ENCODE data around the gene NTSR1. TPM values are rescaled to one million over a fixed set of nuclear protein-coding genes. Genes with fewer than 3 reads are reported as not detected.

NTSR1 gene
- total RNA-seq, 1 experiment from 2014 or later: 0.16 TPM

- no peaks in the 10 kb centered on the region for H3K9me3 ChIP-seq
- no peak overlapping the region for H3K4me3 ChIP-seq (ENCODE audit: low read depth, low read length)
- H3K4me3 Mint-ChIP-seq (ENCODE audit: unreplicated experiment): no peak overlapping the region
- no peaks in the 10 kb centered on the region for H3K27me3 Mint-ChIP-seq (ENCODE audit: insufficient read depth, unreplicated experiment)
- peaks cover 15% of the 10 kb centered on the region for H3K4me1 Mint-ChIP-seq (ENCODE audit: low read depth, unreplicated experiment)
- peaks cover 16% of the 10 kb centered on the region for H3K4me1 ChIP-seq
- TF ChIP-seq, protein P1, sequence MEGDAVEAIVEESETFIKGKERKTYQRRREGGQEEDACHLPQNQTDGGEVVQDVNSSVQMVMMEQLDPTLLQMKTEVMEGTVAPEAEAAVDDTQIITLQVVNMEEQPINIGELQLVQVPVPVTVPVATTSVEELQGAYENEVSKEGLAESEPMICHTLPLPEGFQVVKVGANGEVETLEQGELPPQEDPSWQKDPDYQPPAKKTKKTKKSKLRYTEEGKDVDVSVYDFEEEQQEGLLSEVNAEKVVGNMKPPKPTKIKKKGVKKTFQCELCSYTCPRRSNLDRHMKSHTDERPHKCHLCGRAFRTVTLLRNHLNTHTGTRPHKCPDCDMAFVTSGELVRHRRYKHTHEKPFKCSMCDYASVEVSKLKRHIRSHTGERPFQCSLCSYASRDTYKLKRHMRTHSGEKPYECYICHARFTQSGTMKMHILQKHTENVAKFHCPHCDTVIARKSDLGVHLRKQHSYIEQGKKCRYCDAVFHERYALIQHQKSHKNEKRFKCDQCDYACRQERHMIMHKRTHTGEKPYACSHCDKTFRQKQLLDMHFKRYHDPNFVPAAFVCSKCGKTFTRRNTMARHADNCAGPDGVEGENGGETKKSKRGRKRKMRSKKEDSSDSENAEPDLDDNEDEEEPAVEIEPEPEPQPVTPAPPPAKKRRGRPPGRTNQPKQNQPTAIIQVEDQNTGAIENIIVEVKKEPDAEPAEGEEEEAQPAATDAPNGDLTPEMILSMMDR (IDR thresholded peaks at IDR 0.05; ENCODE audit: insufficient read depth in 1 of 2, low read depth in 1 of 2, low read length in 1 of 2, severe bottlenecking in 1 of 2, unreplicated experiment in 1 of 2): no peak
- TSS peak; percentile 30 for BruUV-seq (replicated peaks)
- no peaks in the 10 kb centered on the region for H3K9me3 Mint-ChIP-seq (ENCODE audit: unreplicated experiment)
- no peak for DNase-seq
- ChIA-PET POLR2A (no interaction called here), CTCF (interaction anchor here (0.6 kb wide), 1 partner anchor 413 kb away, joined by 3 read pairs; no protein-coding TSS in a partner anchor)
- peaks cover 9% of the 10 kb centered on the region for H3K36me3 ChIP-seq (ENCODE audit: control insufficient read depth, insufficient read depth, low read length)
- intact Hi-C loops (cut with micrococcal nuclease; ENCODE audit: unreplicated experiment): loop anchor here (10.0 kb wide), 1 partner anchor 495 kb away; the partner anchor contains the start of gene ADRM1
- H3K27ac Mint-ChIP-seq (ENCODE audit: unreplicated experiment): no peak overlapping the region
- peaks cover 83% of the 10 kb centered on the region for H3K36me3 Mint-ChIP-seq (ENCODE audit: insufficient read depth, unreplicated experiment)
- H3K27me3 ChIP-seq (replicated peaks; ENCODE audit: control insufficient read depth, insufficient read depth, low read length): no peaks in the 10 kb centered on the region
Observed at GRCh38 chr20:62799459-62799858, 90.8 kb downstream of the NTSR1 start.

- peaks cover 83% of the 10 kb centered on the region for H3K36me3 Mint-ChIP-seq (ENCODE audit: insufficient read depth, unreplicated experiment)
- H3K9me3 Mint-ChIP-seq (ENCODE audit: unreplicated experiment): no peaks in the 10 kb centered on the region
- TF ChIP-seq, protein P1 (IDR thresholded peaks at IDR 0.05; ENCODE audit: insufficient read depth in 1 of 2, low read depth in 1 of 2, low read length in 1 of 2, severe bottlenecking in 1 of 2, unreplicated experiment in 1 of 2): no peak
- no TSS peak for BruUV-seq (replicated peaks)
- ChIA-PET CTCF (interaction anchor here (0.6 kb wide), 1 partner anchor 413 kb away, joined by 3 read pairs; no protein-coding TSS in a partner anchor), POLR2A (no interaction called here)
- Histone ChIP-seq H3K36me3 (ENCODE audit: control insufficient read depth, insufficient read depth, low read length) (peaks cover 9% of the 10 kb centered on the region), H3K4me3 (ENCODE audit: low read depth, low read length) (no peak overlapping the region), H3K27me3 (replicated peaks; ENCODE audit: control insufficient read depth, insufficient read depth, low read length) (no peaks in the 10 kb centered on the region), H3K9me3 (no peaks in the 10 kb centered on the region), H3K4me1 (peaks cover 16% of the 10 kb centered on the region)
- intact Hi-C loops (cut with micrococcal nuclease; ENCODE audit: unreplicated experiment): loop anchor here (10.0 kb wide), 1 partner anchor 495 kb away; the partner anchor contains the start of gene ADRM1
- H3K27ac Mint-ChIP-seq (ENCODE audit: unreplicated experiment): no peak overlapping the region
- no peak for DNase-seq
- H3K27me3 Mint-ChIP-seq (ENCODE audit: insufficient read depth, unreplicated experiment): no peaks in the 10 kb centered on the region
- peaks cover 15% of the 10 kb centered on the region for H3K4me1 Mint-ChIP-seq (ENCODE audit: low read depth, unreplicated experiment)
- H3K4me3 Mint-ChIP-seq (ENCODE audit: unreplicated experiment): no peak overlapping the region
Observed at GRCh38 chr20:62799873-62800272, 91.2 kb downstream of the NTSR1 start.

DNA sequence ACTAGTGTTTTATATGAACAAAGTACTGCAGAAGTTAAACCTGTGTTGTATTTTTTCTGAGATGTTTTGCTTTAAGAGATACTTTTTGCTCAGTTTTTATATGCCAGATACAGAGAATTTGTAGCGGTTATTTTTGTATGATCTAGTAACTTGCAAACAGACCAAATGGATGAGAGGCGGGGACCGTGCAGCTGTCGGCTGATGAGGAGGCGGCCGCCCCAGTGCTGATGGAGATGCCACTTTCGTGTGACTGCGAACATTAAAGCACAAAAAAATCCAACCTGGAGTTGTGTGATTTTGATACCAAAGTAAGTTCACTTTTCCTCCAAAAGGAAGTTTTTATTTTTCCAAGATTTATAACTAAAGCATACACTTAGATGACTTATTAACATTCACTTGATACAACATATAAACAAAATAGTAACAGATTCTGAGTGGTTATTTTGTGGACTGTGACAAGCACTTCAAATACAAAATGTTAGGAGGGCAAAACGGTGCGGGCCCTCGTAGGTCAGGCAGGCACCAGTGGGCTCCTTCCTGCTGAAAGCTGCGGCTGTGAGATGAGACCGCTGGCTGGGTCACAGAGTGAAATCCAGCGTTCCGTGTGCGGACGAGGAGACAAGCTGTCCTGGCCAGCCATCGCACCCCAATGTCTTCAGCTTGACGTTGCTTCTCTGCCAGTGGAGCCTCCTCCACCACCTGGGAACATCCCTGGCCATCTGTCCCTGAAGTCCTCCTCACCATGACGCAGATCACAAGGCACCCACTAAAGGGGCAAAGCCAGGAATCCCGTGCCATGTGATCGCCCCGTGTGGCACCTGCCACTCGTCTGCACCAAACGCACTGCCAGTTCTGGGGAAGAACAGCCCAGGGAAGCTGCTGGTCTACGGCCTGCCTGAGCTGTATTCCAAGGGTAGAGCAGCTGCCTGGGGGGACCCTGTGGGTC lies 92.0 kb downstream of the NTSR1 start:
- Histone ChIP-seq H3K4me1 (peaks cover 17% of the 10 kb centered on the region), H3K9me3 (no peaks in the 10 kb centered on the region), H3K4me3 (ENCODE audit: low read depth, low read length) (no peak overlapping the region), H3K27me3 (replicated peaks; ENCODE audit: control insufficient read depth, insufficient read depth, low read length) (no peaks in the 10 kb centered on the region), H3K36me3 (ENCODE audit: control insufficient read depth, insufficient read depth, low read length) (peaks cover 9% of the 10 kb centered on the region)
- intact Hi-C loops (cut with micrococcal nuclease; ENCODE audit: unreplicated experiment): no loop called here
- ChIA-PET POLR2A (no interaction called here), CTCF (no interaction called here)
- H3K36me3 Mint-ChIP-seq (ENCODE audit: insufficient read depth, unreplicated experiment): peaks cover 80% of the 10 kb centered on the region
- BruUV-seq (replicated peaks): no TSS peak
- no peak for DNase-seq
- no peak overlapping the region for H3K27ac Mint-ChIP-seq (ENCODE audit: unreplicated experiment)
- H3K9me3 Mint-ChIP-seq (ENCODE audit: unreplicated experiment): no peaks in the 10 kb centered on the region
- H3K27me3 Mint-ChIP-seq (ENCODE audit: insufficient read depth, unreplicated experiment): no peaks in the 10 kb centered on the region
- H3K4me1 Mint-ChIP-seq (ENCODE audit: low read depth, unreplicated experiment): peaks cover 16% of the 10 kb centered on the region
- TF ChIP-seq, protein P1 (IDR thresholded peaks at IDR 0.05; ENCODE audit: insufficient read depth in 1 of 2, low read depth in 1 of 2, low read length in 1 of 2, severe bottlenecking in 1 of 2, unreplicated experiment in 1 of 2): no peak
- H3K4me3 Mint-ChIP-seq (ENCODE audit: unreplicated experiment): no peak overlapping the region
